HG03097 (cell line): Measurements from ENCODE around the gene PPM1M.

Experiments
- ATAC-seq: cut with Tn5 transposase; IDR thresholded peaks from one replicate; pipeline ENCODE4 v1.9.1; 2021; ENCODE audit not compliant: unreplicated experiment, low FRiP score

PPM1M gene

DNA sequence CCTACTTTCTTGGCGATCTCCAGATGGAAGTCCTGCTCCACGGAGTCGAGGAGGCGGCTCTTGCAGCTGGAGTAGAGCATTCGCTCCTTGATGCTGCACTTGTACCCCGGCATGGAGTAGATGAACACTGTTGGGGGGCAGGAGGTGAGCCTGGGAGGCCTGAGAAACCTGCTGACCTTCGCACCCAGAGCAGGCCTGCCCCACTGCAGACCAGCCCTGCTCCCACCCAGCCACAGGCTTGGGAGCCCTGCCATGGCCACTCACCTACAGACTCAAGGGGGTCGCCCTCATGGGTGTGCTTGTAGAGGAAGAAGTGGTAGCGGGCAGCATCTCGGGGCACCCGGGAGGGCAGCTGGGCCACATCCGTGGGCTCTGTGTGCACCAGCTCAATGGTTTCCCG lies 15.9 kb upstream of the PPM1M start:
- no peak for ATAC-seq

DNA sequence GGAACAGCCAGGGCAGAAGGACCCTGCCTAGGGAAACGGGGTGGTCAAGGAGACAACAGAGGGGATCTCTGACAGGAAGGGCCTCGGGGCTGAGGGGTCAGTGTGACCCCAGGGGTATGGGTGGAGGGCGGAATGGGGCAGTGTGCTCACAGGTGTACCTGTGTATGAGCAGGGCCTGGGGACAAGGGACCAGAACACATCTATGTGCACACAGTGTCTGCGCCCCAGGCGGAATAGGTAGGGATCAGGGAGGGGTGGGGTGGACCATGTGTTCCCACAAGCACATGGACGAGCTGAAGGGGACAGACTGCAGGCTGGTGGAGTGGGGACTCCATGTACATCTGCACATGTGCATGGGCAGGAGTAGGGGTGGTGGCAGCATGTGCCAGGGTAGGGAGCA lies 15.1 kb upstream of the PPM1M start:
- no peak for ATAC-seq

- no peak for ATAC-seq
Observed at GRCh38 chr3:52230889-52231499, 14.6 kb upstream of the PPM1M start.

GRCh38 chr3:52231502-52232278 lies 13.9 kb upstream of the PPM1M start:
- no peak for ATAC-seq

- no peak for ATAC-seq
Observed at GRCh38 chr3:52232279-52233107, 13.1 kb upstream of the PPM1M start.

DNA sequence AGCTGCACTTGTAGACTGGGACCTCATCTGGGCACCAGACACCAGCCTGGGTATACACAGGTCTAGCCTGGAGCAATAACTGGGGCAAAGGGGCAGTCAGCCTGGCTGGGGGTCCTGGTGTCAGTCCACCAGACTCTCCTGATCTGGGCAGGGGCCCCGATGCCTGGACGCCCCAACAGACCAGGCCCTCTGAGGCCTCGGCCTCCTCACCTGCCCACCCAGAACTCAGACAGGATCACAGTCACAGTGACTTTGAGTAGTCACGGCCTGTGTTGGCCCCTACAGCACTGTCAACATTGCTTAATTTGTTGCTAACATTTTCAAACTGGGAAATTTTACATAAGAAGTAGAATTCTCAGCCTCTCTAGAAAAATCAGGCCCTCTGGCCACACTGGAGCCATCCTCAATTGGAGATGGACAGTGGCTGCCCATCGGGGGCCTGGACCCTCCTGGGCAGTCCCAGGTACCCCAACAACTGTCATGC lies 12.4 kb upstream of the PPM1M start:
- ATAC-seq, result no peak

DNA sequence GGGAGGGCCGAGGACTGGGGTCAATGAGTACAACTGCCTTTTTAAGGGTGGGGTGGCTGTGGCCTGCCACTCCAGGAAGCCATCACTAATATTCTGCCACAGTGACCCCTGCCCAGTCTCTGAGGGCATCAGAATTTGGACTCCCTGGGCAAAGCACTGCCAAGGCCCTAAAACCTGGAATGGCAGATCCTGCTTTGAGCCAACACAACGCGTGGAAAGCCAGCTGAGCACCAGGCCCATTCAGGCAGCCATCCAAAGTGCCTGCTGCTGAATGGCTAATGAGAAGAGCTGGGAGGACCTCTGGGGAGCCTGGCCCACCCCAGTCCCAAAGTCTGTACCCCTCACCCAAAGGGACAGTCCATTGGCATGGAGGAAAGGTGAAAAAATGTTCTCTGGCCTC lies 11.6 kb upstream of the PPM1M start:
- ATAC-seq, result no peak

DNA sequence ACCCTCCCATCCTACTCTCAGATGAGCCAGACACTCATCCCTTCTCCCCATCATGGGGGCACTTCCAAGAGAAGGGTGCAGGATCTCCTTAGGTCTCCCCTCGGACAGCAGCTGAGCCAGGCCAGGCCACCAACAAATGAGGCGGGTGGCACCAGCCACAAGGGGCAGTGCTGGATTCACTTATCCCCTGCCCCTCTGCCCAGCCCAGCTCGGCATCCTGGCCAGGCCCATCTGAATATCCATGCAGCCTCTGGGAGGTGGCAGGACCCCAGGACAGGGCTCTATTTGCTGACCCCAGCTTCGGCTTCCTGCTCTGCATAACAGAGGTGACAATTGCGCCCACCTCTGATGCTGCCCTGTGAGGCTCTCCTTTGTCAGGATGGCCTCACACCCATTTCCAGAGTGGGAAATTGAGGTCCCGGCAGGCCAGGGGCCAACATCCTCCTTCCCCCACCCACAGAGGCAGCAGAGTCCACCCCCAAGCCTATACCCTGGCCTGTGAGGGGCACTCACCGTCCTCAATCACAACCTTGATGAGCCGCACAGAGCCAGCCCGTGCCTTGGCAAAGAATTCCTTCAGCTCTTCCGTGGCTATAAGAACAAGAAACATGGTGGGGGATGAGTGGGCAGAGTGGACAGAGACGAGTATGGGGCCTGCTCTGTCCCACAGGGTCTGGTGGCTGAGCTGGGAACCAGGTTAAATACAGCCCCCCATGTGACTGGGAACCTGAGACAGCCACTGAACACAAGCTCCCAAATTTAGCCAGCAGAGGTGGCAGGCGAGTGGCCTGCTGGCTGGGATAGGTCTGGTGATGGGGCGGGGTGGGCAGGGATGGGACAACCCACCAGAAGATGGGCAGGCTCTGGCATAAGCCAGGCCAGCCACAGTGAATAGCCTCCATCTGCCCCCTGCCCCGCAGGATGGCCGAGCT lies 10.8 kb upstream of the PPM1M start:
- ATAC-seq, result no peak

- ATAC-seq, result no peak
Observed at GRCh38 chr3:52236424-52236886, 9.1 kb upstream of the PPM1M start.

- no peak for ATAC-seq
Observed at GRCh38 chr3:52237006-52237656, 8.4 kb upstream of the PPM1M start.

- no peak for ATAC-seq
Observed at GRCh38 chr3:52237657-52238172, 7.8 kb upstream of the PPM1M start.

GRCh38 chr3:52238193-52238760 lies 7.3 kb upstream of the PPM1M start:
- no peak for ATAC-seq

- peak; percentile 51 for ATAC-seq
Observed at GRCh38 chr3:52238761-52239701, 6.5 kb upstream of the PPM1M start, which contains the start of gene TWF2. Gene TWF2 (minus strand): TSS chr3:52239158. CDS start chr3:52239016, 142 bp downstream.

DNA sequence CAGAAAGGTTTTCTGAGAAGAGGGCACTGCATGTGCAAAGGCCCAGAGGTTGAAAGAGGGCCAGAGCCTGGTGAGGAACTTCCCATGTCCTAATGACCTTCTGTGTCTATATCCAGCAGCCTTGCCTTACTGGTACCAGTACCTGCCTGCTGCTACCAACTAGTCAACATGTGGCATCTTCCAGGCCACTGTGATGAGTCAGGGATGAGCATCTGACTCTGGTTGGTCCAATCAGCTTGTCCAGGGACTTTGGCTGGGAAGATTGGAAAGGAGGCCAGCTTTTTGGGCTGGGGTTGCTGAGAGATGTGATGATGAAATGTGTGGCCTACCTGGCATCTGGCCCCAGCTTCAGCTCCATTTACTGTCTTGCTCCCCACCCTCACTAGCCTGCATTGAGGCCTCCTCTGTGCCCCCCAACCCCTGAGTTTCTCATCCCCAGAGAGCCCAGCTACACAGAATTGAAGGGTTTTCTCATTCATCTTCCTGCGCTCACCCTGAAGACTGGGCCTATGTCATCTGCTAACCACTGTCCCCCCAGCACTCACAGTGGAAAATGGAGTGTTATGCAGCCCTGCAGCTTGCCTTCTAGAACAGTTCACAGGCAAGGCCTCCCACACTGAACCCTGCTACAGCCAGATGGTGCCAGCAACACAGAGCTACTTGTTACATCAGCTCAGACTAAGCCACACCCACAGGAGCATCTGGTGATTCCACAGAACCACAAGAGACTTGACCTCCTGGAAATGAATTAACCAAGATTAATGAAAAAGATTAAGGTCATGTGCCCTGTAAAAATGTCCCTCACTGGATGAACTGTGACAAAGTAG lies 5.3 kb upstream of the PPM1M start:
- ATAC-seq, result no peak

GRCh38 chr3:52240886-52241370 lies 4.6 kb upstream of the PPM1M start:
- no peak for ATAC-seq

DNA sequence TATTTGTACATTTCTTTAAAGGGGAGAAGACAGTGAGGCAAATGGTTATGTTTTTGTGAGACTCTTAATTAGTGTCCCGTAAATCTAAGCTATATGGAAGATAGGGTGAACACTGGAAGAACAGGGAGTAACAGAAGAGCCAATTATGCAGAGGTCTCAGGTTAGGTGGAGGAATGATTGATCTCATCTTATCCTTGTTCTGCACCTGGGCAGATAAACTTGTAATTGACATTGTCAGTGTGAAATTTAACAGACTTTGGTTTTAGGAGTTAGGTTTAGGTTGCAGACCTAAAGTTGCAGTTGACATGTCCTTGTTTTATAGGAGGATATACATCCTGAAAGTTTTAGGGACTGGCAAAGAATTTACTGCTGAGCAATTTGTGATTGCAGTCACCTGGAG lies 3.5 kb upstream of the PPM1M start:
- no peak for ATAC-seq
